B cell (primary cell): ENCODE results near the gene STX7. TPM values are rescaled to one million over a fixed set of nuclear protein-coding genes. Genes with fewer than 3 reads are reported as not detected.

Experiments
- polyA plus RNA-seq: library from polyadenylated mRNA; depleted of rRNA; stranded (reverse); fragments of >200 nt; gene quantifications from 2 replicates; pipeline ENCODE4 v1.2.3, GENCODE V29; 2012
- small RNA-seq: library from RNA; depleted of rRNA; stranded (forward); fragments of <200 nt; gene quantifications from one replicate; pipeline ENCODE3, GENCODE V24; 2012; ENCODE audit warnings: low replicate concordance, low read depth; ENCODE audit not compliant: insufficient read length
- total RNA-seq, 2 donors: library from RNA; stranded (reverse); fragments of 120-200 nt in 1 of 2; gene quantifications; 1 replicate in 1 of 2; 2 replicates in 1 of 2; pipeline versions ENCODE4 v1.2.3 to v1.2.4, GENCODE V29; 2013 to 2022

Gene STX7
- total and polyA plus RNA-seq, 2 donors (not counting 1 experiment from before 2014, with no cell fraction given): 70.9 to 221 TPM

Small RNAs within 50 kb of the gene (small RNA-seq; reads per million reads assigned to genes)
- gene TAAR7P: not detected

Other genes with a start within 250 kb of the STX7 start
- gene MOXD1, start 111.6 kb downstream of the STX7 start, total RNA-seq: 6.7 and 7.0 TPM in 2 replicates
- gene MOXD1, start 111.6 kb downstream of the STX7 start, polyA plus RNA-seq: 1.3 and 1.5 TPM in 2 replicates
- gene TAAR9, start 25.2 kb upstream of the STX7 start, total RNA-seq: not detected in 2 replicates
- gene TAAR9, start 25.2 kb upstream of the STX7 start, polyA plus RNA-seq: not detected in 2 replicates
- not detected in 2 replicates for gene TAAR8, start 39.6 kb upstream of the STX7 start, total RNA-seq
- not detected in 2 replicates for gene TAAR8, start 39.6 kb upstream of the STX7 start, polyA plus RNA-seq
- not detected in 2 replicates for gene TAAR6, start 57.2 kb upstream of the STX7 start, total RNA-seq
- not detected in 2 replicates for gene TAAR6, start 57.2 kb upstream of the STX7 start, polyA plus RNA-seq
- gene TAAR5, start 76.6 kb upstream of the STX7 start, total RNA-seq: not detected in 2 replicates
- gene TAAR5, start 76.6 kb upstream of the STX7 start, polyA plus RNA-seq: not detected in 2 replicates
- not detected in 2 replicates for gene TAAR2, start 111.2 kb upstream of the STX7 start, total RNA-seq
- gene TAAR2, start 111.2 kb upstream of the STX7 start, polyA plus RNA-seq: not detected in 2 replicates
- not detected in 2 replicates for gene TAAR1, start 146.1 kb upstream of the STX7 start, total RNA-seq
- not detected in 2 replicates for gene TAAR1, start 146.1 kb upstream of the STX7 start, polyA plus RNA-seq
- gene VNN1, start 200.9 kb upstream of the STX7 start, total RNA-seq: not detected in 2 replicates
- gene VNN1, start 200.9 kb upstream of the STX7 start, polyA plus RNA-seq: 0.03 and 0.04 TPM in 2 replicates
- 32.7 and 33.4 TPM in 2 replicates for gene VNN2, start 244.8 kb upstream of the STX7 start, total RNA-seq
- gene VNN2, start 244.8 kb upstream of the STX7 start, polyA plus RNA-seq: 12.2 and 20.0 TPM in 2 replicates